ENCODE data around the gene AOAH.

DNA sequence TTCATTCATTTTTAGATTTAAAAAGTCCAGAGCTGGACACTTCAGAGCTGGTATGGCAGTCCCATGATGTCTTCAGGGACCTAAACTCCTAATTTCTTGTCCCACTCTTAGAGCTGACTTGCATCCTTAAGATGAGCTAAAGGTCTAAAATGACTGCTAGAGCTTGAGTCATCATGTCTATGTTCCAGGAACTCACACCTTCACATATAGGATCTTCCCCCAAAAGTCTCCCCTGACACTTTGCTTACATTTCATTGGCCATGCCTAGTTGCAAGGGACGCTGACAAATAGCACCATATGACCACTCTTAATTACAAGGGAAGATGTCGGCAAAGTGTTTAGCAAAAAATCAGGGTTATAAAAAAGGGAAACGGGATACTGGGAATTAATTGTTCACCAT is 10.4 kb upstream of the AOAH start:
- TF ChIP-seq, protein P1, sequence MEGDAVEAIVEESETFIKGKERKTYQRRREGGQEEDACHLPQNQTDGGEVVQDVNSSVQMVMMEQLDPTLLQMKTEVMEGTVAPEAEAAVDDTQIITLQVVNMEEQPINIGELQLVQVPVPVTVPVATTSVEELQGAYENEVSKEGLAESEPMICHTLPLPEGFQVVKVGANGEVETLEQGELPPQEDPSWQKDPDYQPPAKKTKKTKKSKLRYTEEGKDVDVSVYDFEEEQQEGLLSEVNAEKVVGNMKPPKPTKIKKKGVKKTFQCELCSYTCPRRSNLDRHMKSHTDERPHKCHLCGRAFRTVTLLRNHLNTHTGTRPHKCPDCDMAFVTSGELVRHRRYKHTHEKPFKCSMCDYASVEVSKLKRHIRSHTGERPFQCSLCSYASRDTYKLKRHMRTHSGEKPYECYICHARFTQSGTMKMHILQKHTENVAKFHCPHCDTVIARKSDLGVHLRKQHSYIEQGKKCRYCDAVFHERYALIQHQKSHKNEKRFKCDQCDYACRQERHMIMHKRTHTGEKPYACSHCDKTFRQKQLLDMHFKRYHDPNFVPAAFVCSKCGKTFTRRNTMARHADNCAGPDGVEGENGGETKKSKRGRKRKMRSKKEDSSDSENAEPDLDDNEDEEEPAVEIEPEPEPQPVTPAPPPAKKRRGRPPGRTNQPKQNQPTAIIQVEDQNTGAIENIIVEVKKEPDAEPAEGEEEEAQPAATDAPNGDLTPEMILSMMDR (IDR thresholded peaks at IDR 0.05) = no peak
- no peak for TF ChIP-seq POLR2A (IDR thresholded peaks at IDR 0.05)

Data from sigmoid colon (tissue), 3 donors.